ENCODE measurements around the gene OTUD5. TPM values are rescaled to one million over a fixed set of nuclear protein-coding genes. Genes with fewer than 3 reads are reported as not detected.

The OTUD5 gene
- total and polyA plus RNA-seq, 2 donors (not counting 1 experiment from before 2014, with no cell fraction given) = 33.0 to 46.6 TPM

DNA sequence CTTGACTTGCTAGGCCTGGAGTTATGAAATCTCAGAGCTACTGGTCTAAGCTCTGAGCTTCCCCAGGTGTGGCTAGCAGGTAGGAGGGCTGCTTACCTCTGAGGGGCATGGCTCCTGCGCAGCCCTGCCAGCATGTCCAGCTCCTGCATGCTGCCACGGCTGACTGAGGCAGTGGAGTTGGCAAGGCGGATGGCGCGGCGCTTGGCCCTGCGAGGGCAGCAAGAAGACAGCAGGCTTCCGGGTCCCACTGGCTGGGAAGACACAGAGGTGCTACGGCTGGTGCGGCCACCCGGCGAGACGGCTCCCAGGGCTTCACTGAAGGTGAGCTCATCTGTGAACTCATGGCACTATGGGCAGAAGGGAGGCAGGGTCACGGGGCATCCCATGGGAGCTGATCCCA is 8.6 kb upstream of the OTUD5 start:
- H3K4me3 ChIP-seq (replicated peaks in 1 of 4; ENCODE audit: control extremely low read depth in 1 of 4, insufficient read depth in 1 of 4, low read depth in 3 of 4, low read length in 4 of 4) = no peak overlapping the region

GRCh38 chrX:48961585-48962091 is 4.2 kb upstream of the OTUD5 start:
- Histone ChIP-seq H3K36me3 (ENCODE audit: control insufficient read depth, insufficient read depth, low read length) (no peaks in the 10 kb centered on the region), H3K27me3 (ENCODE audit: control insufficient read depth, insufficient read depth, low read length) (no peaks in the 10 kb centered on the region), H3K27ac (ENCODE audit: insufficient read depth, low read length) (no peak overlapping the region), H3K4me1 (ENCODE audit: control insufficient read depth, extremely low read depth, insufficient read depth, low read length) (peaks cover 3% of the 10 kb centered on the region), H3K4me3 (replicated peaks in 1 of 4; ENCODE audit: control extremely low read depth in 1 of 4, insufficient read depth in 1 of 4, low read depth in 3 of 4, low read length in 4 of 4) (no peak overlapping the region), H3K79me2 (ENCODE audit: control insufficient read depth, insufficient read depth, low read length) (peaks cover 5% of the 10 kb centered on the region), H3K9me3 (ENCODE audit: control insufficient read depth, insufficient read depth, low read depth, low read length) (no peaks in the 10 kb centered on the region), H3K4me2 (ENCODE audit: extremely low read depth, insufficient read depth, low read length) (no peak overlapping the region), H4K20me1 (ENCODE audit: control insufficient read depth, extremely low read depth, insufficient read depth, low read length) (no peaks in the 10 kb centered on the region), H3K9ac (ENCODE audit: insufficient read depth, low read length) (no peak overlapping the region), H2AFZ (ENCODE audit: low read length) (no peak overlapping the region)
- TF ChIP-seq, protein P1, sequence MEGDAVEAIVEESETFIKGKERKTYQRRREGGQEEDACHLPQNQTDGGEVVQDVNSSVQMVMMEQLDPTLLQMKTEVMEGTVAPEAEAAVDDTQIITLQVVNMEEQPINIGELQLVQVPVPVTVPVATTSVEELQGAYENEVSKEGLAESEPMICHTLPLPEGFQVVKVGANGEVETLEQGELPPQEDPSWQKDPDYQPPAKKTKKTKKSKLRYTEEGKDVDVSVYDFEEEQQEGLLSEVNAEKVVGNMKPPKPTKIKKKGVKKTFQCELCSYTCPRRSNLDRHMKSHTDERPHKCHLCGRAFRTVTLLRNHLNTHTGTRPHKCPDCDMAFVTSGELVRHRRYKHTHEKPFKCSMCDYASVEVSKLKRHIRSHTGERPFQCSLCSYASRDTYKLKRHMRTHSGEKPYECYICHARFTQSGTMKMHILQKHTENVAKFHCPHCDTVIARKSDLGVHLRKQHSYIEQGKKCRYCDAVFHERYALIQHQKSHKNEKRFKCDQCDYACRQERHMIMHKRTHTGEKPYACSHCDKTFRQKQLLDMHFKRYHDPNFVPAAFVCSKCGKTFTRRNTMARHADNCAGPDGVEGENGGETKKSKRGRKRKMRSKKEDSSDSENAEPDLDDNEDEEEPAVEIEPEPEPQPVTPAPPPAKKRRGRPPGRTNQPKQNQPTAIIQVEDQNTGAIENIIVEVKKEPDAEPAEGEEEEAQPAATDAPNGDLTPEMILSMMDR (conservative IDR thresholded peaks at IDR 0.05 in 1 of 2, IDR thresholded peaks at IDR 0.05 in 1 of 2; ENCODE audit: low read depth in 1 of 2, low read length in 2 of 2) = no peak
- TF ChIP-seq EZH2 (IDR thresholded peaks at IDR 0.05; ENCODE audit: low read length, missing control alignments) = no peak
- peak in 1 of 2 donors; percentile 14 for DNase-seq (ENCODE audit: low read depth in 2 of 2)

More for the DNA sequence above, 8.6 kb upstream of the OTUD5 start:
- H4K20me1 ChIP-seq (ENCODE audit: control insufficient read depth, extremely low read depth, insufficient read depth, low read length) = no peaks in the 10 kb centered on the region
- H3K27ac ChIP-seq (ENCODE audit: insufficient read depth, low read length) = no peak overlapping the region
- no peak for TF ChIP-seq EZH2 (IDR thresholded peaks at IDR 0.05; ENCODE audit: low read length, missing control alignments)
- TF ChIP-seq, protein P1 (conservative IDR thresholded peaks at IDR 0.05 in 1 of 2, IDR thresholded peaks at IDR 0.05 in 1 of 2; ENCODE audit: low read depth in 1 of 2, low read length in 2 of 2) = no peak
- H3K4me1 ChIP-seq (ENCODE audit: control insufficient read depth, extremely low read depth, insufficient read depth, low read length) = no peaks in the 10 kb centered on the region
- no peak for DNase-seq (ENCODE audit: low read depth in 2 of 2)
- H3K4me2 ChIP-seq (ENCODE audit: extremely low read depth, insufficient read depth, low read length) = no peak overlapping the region
- no peaks in the 10 kb centered on the region for H3K9me3 ChIP-seq (ENCODE audit: control insufficient read depth, insufficient read depth, low read depth, low read length)
- H3K36me3 ChIP-seq (ENCODE audit: control insufficient read depth, insufficient read depth, low read length) = no peaks in the 10 kb centered on the region
- no peak overlapping the region for H3K9ac ChIP-seq (ENCODE audit: insufficient read depth, low read length)
- H3K79me2 ChIP-seq (ENCODE audit: control insufficient read depth, insufficient read depth, low read length) = no peaks in the 10 kb centered on the region
- no peaks in the 10 kb centered on the region for H3K27me3 ChIP-seq (ENCODE audit: control insufficient read depth, insufficient read depth, low read length)
- no peak overlapping the region for H2AFZ ChIP-seq (ENCODE audit: low read length)

GRCh38 chrX:48960291-48960690 is 2.9 kb upstream of the OTUD5 start:
- H3K36me3 ChIP-seq (ENCODE audit: control insufficient read depth, insufficient read depth, low read length) = no peaks in the 10 kb centered on the region
- no peak for DNase-seq (ENCODE audit: low read depth in 2 of 2)
- no peak overlapping the region for H2AFZ ChIP-seq (ENCODE audit: low read length)
- no peak overlapping the region for H3K9ac ChIP-seq (ENCODE audit: insufficient read depth, low read length)
- H3K27me3 ChIP-seq (ENCODE audit: control insufficient read depth, insufficient read depth, low read length) = no peaks in the 10 kb centered on the region
- H3K27ac ChIP-seq (ENCODE audit: insufficient read depth, low read length) = no peak overlapping the region
- no peaks in the 10 kb centered on the region for H4K20me1 ChIP-seq (ENCODE audit: control insufficient read depth, extremely low read depth, insufficient read depth, low read length)
- H3K4me1 ChIP-seq (ENCODE audit: control insufficient read depth, extremely low read depth, insufficient read depth, low read length) = peaks cover 5% of the 10 kb centered on the region
- no peak for TF ChIP-seq EZH2 (IDR thresholded peaks at IDR 0.05; ENCODE audit: low read length, missing control alignments)
- TF ChIP-seq, protein P1 (conservative IDR thresholded peaks at IDR 0.05 in 1 of 2, IDR thresholded peaks at IDR 0.05 in 1 of 2; ENCODE audit: low read depth in 1 of 2, low read length in 2 of 2) = no peak
- H3K9me3 ChIP-seq (ENCODE audit: control insufficient read depth, insufficient read depth, low read depth, low read length) = no peaks in the 10 kb centered on the region
- H3K4me3 ChIP-seq (replicated peaks in 1 of 4; ENCODE audit: control extremely low read depth in 1 of 4, insufficient read depth in 1 of 4, low read depth in 3 of 4, low read length in 4 of 4) = no peak overlapping the region
- no peak overlapping the region for H3K4me2 ChIP-seq (ENCODE audit: extremely low read depth, insufficient read depth, low read length)
- peaks cover 19% of the 10 kb centered on the region for H3K79me2 ChIP-seq (ENCODE audit: control insufficient read depth, insufficient read depth, low read length)
